Neural progenitor cell (in vitro differentiated cells): ENCODE measurements around the gene RAPGEF5. TPM values are rescaled to one million over a fixed set of nuclear protein-coding genes. Genes with fewer than 3 reads are reported as not detected.

Experiments
- DNase-seq: peaks from one replicate; pipeline ENCODE4 v3.0.0-alpha.2; 2016; ENCODE audit warnings: low spot score
- H2AFZ ChIP-seq: fragments of 200-600 bp; sonication (generic); replicated peaks from 2 replicates; pipeline ENCODE4 v1.6.1; 2016; ENCODE audit warnings: antibody characterized with exemption
- H3F3A ChIP-seq: fragments of 200-600 bp; sonication (generic); 2 replicates; pipeline ENCODE4 v1.6.1; 2016; ENCODE audit warnings: antibody characterized with exemption, low read depth
- H3K27ac ChIP-seq: fragments of 200-600 bp; sonication (generic); 2 replicates; pipeline ENCODE4 v1.5.1; 2016; ENCODE audit warnings: mild to moderate bottlenecking
- H3K27me3 ChIP-seq: fragments of 200-600 bp; sonication (generic); 2 replicates; pipeline ENCODE4 v1.6.1; 2016; ENCODE audit warnings: mild to moderate bottlenecking, moderate library complexity
- H3K36me3 ChIP-seq: fragments of 200-600 bp; sonication (generic); 2 replicates; pipeline ENCODE4 v1.5.1; 2016
- H3K4me1 ChIP-seq: fragments of 200-600 bp; sonication (generic); 2 replicates; pipeline ENCODE4 v1.6.1; 2016; ENCODE audit warnings: mixed run types
- H3K4me2 ChIP-seq: fragments of 200-600 bp; sonication (generic); 2 replicates; pipeline ENCODE4 v1.6.1; 2016
- H3K4me3 ChIP-seq: fragments of 200-600 bp; sonication (generic); 2 replicates; pipeline ENCODE4 v1.5.1; 2016
- H3K79me2 ChIP-seq: fragments of 200-600 bp; sonication (generic); 2 replicates; pipeline ENCODE4 v1.6.1; 2016; ENCODE audit warnings: low read depth
- H3K9ac ChIP-seq: fragments of 200-600 bp; sonication (generic); 2 replicates; pipeline ENCODE4 v1.6.1; 2016
- H3K9me3 ChIP-seq: fragments of 200-600 bp; sonication (generic); 2 replicates; pipeline ENCODE4 v1.5.1; 2016; ENCODE audit warnings: low read depth
- H4K20me1 ChIP-seq: fragments of 200-600 bp; sonication (generic); 2 replicates; pipeline ENCODE4 v1.6.1; 2016; ENCODE audit warnings: low read depth
- H3K27ac Mint-ChIP-seq: 3 replicates; pipeline ENCODE4 v1.8.0; 2021; ENCODE audit warnings: mixed read lengths
- H3K27me3 Mint-ChIP-seq: 2 replicates; pipeline ENCODE4 v1.8.0; 2022; ENCODE audit warnings: low read depth, mild to moderate bottlenecking, inconsistent platforms, moderate library complexity, mixed read lengths; ENCODE audit not compliant: insufficient read depth
- H3K36me3 Mint-ChIP-seq: 3 replicates; pipeline ENCODE4 v1.8.0; 2021; ENCODE audit warnings: mixed read lengths
- H3K4me1 Mint-ChIP-seq: 3 replicates; pipeline ENCODE4 v1.8.0; 2021; ENCODE audit warnings: mixed read lengths
- H3K4me3 Mint-ChIP-seq: 3 replicates; pipeline ENCODE4 v1.8.0; 2021; ENCODE audit warnings: mild to moderate bottlenecking, moderate library complexity, mixed read lengths
- H3K9me3 Mint-ChIP-seq: 3 replicates; pipeline ENCODE4 v1.8.0; 2020; ENCODE audit warnings: mixed read lengths
- EZH2 ChIP-seq: fragments of 200-600 bp; sonication (generic); IDR thresholded peaks from 2 replicates; pipeline ENCODE4 v1.6.1; 2017; ENCODE audit warnings: antibody characterized with exemption, mild to moderate bottlenecking, moderate library complexity
- EZH2phosphoT487 ChIP-seq: fragments of 200-600 bp; sonication (generic); IDR thresholded peaks from 2 replicates; pipeline ENCODE4 v1.6.1; 2017; ENCODE audit warnings: antibody characterized with exemption
- total RNA-seq: library from RNA; depleted of rRNA; stranded (reverse); fragments of >200 nt; gene quantifications from 2 replicates; pipeline ENCODE4 v1.2.3, GENCODE V29; 2015; ENCODE audit warnings: low replicate concordance
- TF ChIP-seq, protein P1 (sequence below): fragments of 200-600 bp; sonication (generic); IDR thresholded peaks from 2 replicates; pipeline ENCODE4 v1.5.1; 2017; ENCODE audit warnings: antibody characterized with exemption, mild to moderate bottlenecking

RAPGEF5 gene
- total RNA-seq, 1 donor from 2014 or later: 5.7 TPM

DNA sequence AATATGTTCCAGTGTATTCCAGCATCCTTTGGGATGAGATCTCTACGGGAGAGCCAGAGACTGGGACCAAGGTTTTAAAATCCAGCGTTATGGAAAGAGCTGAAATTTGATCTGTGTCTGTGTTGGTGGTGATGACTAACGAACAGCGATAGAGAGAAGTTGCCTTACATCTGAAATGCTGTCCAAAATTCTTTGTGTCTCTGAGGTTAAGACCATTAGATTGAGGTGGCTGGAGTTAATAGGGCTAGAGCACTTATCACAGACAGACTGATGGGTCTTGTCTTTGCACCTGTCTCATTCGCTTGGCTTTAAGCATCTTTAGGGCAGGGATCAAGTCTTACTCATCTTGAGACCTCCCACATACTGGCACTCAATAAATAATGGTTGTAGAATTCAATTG, 41.0 kb upstream of the RAPGEF5 start:
- Histone ChIP-seq H3K4me2 (no peak overlapping the region), H3K36me3 (no peaks in the 10 kb centered on the region), H3K27me3 (no peaks in the 10 kb centered on the region), H2AFZ (no peak overlapping the region), H4K20me1 (no peaks in the 10 kb centered on the region), H3K9ac (no peak overlapping the region), H3K4me3 (no peak overlapping the region), H3F3A (no peaks in the 10 kb centered on the region), H3K27ac (no peak overlapping the region), H3K9me3 (no peaks in the 10 kb centered on the region), H3K4me1 (peaks cover 4% of the 10 kb centered on the region), H3K79me2 (no peaks in the 10 kb centered on the region)
- no peak for DNase-seq
- Mint-ChIP-seq H3K36me3 (no peaks in the 10 kb centered on the region), H3K27me3 (peaks cover 2% of the 10 kb centered on the region), H3K4me1 (no peaks in the 10 kb centered on the region), H3K4me3 (no peak overlapping the region), H3K27ac (no peak overlapping the region), H3K9me3 (no peaks in the 10 kb centered on the region)
- TF ChIP-seq, protein P1, sequence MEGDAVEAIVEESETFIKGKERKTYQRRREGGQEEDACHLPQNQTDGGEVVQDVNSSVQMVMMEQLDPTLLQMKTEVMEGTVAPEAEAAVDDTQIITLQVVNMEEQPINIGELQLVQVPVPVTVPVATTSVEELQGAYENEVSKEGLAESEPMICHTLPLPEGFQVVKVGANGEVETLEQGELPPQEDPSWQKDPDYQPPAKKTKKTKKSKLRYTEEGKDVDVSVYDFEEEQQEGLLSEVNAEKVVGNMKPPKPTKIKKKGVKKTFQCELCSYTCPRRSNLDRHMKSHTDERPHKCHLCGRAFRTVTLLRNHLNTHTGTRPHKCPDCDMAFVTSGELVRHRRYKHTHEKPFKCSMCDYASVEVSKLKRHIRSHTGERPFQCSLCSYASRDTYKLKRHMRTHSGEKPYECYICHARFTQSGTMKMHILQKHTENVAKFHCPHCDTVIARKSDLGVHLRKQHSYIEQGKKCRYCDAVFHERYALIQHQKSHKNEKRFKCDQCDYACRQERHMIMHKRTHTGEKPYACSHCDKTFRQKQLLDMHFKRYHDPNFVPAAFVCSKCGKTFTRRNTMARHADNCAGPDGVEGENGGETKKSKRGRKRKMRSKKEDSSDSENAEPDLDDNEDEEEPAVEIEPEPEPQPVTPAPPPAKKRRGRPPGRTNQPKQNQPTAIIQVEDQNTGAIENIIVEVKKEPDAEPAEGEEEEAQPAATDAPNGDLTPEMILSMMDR: no peak
- TF ChIP-seq EZH2 (no peak), EZH2phosphoT487 (no peak)

DNA sequence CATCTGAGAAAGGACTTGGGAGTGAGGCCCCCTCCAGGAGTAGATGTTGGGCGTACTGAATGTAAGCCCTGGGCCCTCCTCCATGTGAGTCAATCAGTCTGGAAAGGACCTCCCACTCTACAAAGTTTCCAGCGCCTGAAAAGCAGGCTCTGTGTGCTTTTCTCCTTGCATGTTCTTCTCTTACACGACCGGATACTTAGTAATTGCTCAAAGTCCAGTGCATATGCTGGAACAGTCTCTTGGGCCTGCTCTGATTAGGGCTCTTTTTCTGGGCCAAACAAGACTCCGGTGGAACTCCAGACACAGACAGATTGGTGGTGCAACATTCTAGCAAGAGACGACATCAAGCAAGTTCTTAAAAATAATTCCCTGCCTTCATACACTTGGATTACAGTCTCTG, 38.3 kb upstream of the RAPGEF5 start:
- H2AFZ ChIP-seq: no peak overlapping the region
- Mint-ChIP-seq H3K4me3 (no peak overlapping the region), H3K27ac (no peak overlapping the region), H3K27me3 (peaks cover 5% of the 10 kb centered on the region), H3K4me1 (no peaks in the 10 kb centered on the region), H3K36me3 (no peaks in the 10 kb centered on the region), H3K9me3 (no peaks in the 10 kb centered on the region)
- no peak overlapping the region for H3K27ac ChIP-seq
- no peak for TF ChIP-seq EZH2phosphoT487
- TF ChIP-seq, protein P1: no peak
- no peak overlapping the region for H3K4me2 ChIP-seq
- no peaks in the 10 kb centered on the region for H3K4me1 ChIP-seq
- no peak overlapping the region for H3K9ac ChIP-seq
- H4K20me1 ChIP-seq: no peaks in the 10 kb centered on the region
- H3K79me2 ChIP-seq: no peaks in the 10 kb centered on the region
- H3K4me3 ChIP-seq: no peak overlapping the region
- DNase-seq: no peak
- H3K27me3 ChIP-seq: no peaks in the 10 kb centered on the region
- H3F3A ChIP-seq: no peaks in the 10 kb centered on the region
- no peaks in the 10 kb centered on the region for H3K36me3 ChIP-seq
- no peaks in the 10 kb centered on the region for H3K9me3 ChIP-seq

DNA sequence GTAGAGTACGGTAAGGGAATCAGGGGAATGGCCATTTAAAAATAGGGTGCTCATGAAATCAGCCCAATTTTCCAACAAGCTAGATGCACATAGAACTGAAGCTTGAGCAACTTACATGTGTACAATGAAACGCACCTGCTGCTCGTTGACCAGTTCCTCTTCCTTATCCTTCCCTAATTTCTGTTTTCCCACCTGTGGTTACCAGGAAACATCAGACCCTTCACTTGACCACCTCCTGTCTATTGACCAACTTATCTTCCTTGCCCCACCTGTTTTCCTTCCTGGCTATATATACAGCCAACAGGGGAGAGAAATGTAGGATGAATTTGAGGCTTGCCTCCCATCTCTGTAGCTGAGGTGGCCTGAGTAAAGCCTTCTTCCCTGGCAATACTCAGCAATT, 37.8 kb upstream of the RAPGEF5 start:
- H3K9ac ChIP-seq: no peak overlapping the region
- no peaks in the 10 kb centered on the region for H3K79me2 ChIP-seq
- no peak overlapping the region for H3K27ac ChIP-seq
- Mint-ChIP-seq H3K27me3 (peaks cover 5% of the 10 kb centered on the region), H3K27ac (no peak overlapping the region), H3K4me3 (no peak overlapping the region), H3K4me1 (no peaks in the 10 kb centered on the region), H3K36me3 (no peaks in the 10 kb centered on the region), H3K9me3 (no peaks in the 10 kb centered on the region)
- no peaks in the 10 kb centered on the region for H3F3A ChIP-seq
- H3K4me3 ChIP-seq: no peak overlapping the region
- H3K27me3 ChIP-seq: no peaks in the 10 kb centered on the region
- no peak for DNase-seq
- H3K36me3 ChIP-seq: no peaks in the 10 kb centered on the region
- H2AFZ ChIP-seq: no peak overlapping the region
- TF ChIP-seq EZH2phosphoT487: no peak
- TF ChIP-seq, protein P1: no peak
- no peak for TF ChIP-seq EZH2
- no peak overlapping the region for H3K4me2 ChIP-seq
- H3K9me3 ChIP-seq: no peaks in the 10 kb centered on the region
- no peaks in the 10 kb centered on the region for H3K4me1 ChIP-seq
- no peaks in the 10 kb centered on the region for H4K20me1 ChIP-seq
